ENCODE results near the gene PRCC.
A peak's percentile ranks its signal among the peaks of the same experiment; 100 is the strongest.

Gene PRCC

GRCh38 chr1:156797212-156797871 lies 30.0 kb downstream of the PRCC start:
- Histone ChIP-seq H3K27ac (ENCODE audit: low read length) (no peak overlapping the region), H3K4me3 (ENCODE audit: low read length) (no peak overlapping the region), H3K27me3 (ENCODE audit: control insufficient read depth, insufficient read depth, low read length) (no peaks in the 10 kb centered on the region), H3K4me1 (ENCODE audit: control insufficient read depth, insufficient read depth, low read length) (no peaks in the 10 kb centered on the region), H3K36me3 (ENCODE audit: control insufficient read depth, insufficient read depth, low read length) (peaks cover 24% of the 10 kb centered on the region; the same call in 1 of the 2 replicates), H3K9me3 (ENCODE audit: control insufficient read depth, insufficient read depth, low read length) (no peaks in the 10 kb centered on the region)
- no CpG with 5 or more reads among the region's 4 CpGs for WGBS (ENCODE audit: insufficient coverage, insufficient read length)
- peak; percentile 41 for DNase-seq (ENCODE audit: low read depth, low spot score)

GRCh38 chr1:156801409-156802121 lies 34.2 kb downstream of the PRCC start:
- H3K36me3 ChIP-seq (ENCODE audit: control insufficient read depth, insufficient read depth, low read length) = peaks cover 14% of the 10 kb centered on the region; the same call in 1 of the 2 replicates
- H3K4me1 ChIP-seq (ENCODE audit: control insufficient read depth, insufficient read depth, low read length) = no peaks in the 10 kb centered on the region
- no peak for DNase-seq (ENCODE audit: low read depth, low spot score)
- H3K27ac ChIP-seq (ENCODE audit: low read length) = no peak overlapping the region
- no peaks in the 10 kb centered on the region for H3K9me3 ChIP-seq (ENCODE audit: control insufficient read depth, insufficient read depth, low read length)
- no peaks in the 10 kb centered on the region for H3K27me3 ChIP-seq (ENCODE audit: control insufficient read depth, insufficient read depth, low read length)
- no CpG with 5 or more reads among the region's 7 CpGs for WGBS (ENCODE audit: insufficient coverage, insufficient read length)
- H3K4me3 ChIP-seq (ENCODE audit: low read length) = no peak overlapping the region

GRCh38 chr1:156802421-156802935 lies 35.1 kb downstream of the PRCC start:
- no peak overlapping the region for H3K4me3 ChIP-seq (ENCODE audit: low read length)
- no peaks in the 10 kb centered on the region for H3K4me1 ChIP-seq (ENCODE audit: control insufficient read depth, insufficient read depth, low read length)
- no peaks in the 10 kb centered on the region for H3K9me3 ChIP-seq (ENCODE audit: control insufficient read depth, insufficient read depth, low read length)
- no peak for DNase-seq (ENCODE audit: low read depth, low spot score)
- H3K27me3 ChIP-seq (ENCODE audit: control insufficient read depth, insufficient read depth, low read length) = no peaks in the 10 kb centered on the region
- H3K36me3 ChIP-seq (ENCODE audit: control insufficient read depth, insufficient read depth, low read length) = peaks cover 14% of the 10 kb centered on the region; the same call in 1 of the 2 replicates
- H3K27ac ChIP-seq (ENCODE audit: low read length) = no peak overlapping the region
- no CpG with 5 or more reads among the region's 8 CpGs for WGBS (ENCODE audit: insufficient coverage, insufficient read length)

- Histone ChIP-seq H3K27ac (ENCODE audit: low read length) (no peak overlapping the region), H3K36me3 (ENCODE audit: control insufficient read depth, insufficient read depth, low read length) (peaks cover 6% of the 10 kb centered on the region; the same call in 1 of the 2 replicates), H3K27me3 (ENCODE audit: control insufficient read depth, insufficient read depth, low read length) (no peaks in the 10 kb centered on the region), H3K9me3 (ENCODE audit: control insufficient read depth, insufficient read depth, low read length) (no peaks in the 10 kb centered on the region), H3K4me3 (ENCODE audit: low read length) (no peak overlapping the region), H3K4me1 (ENCODE audit: control insufficient read depth, insufficient read depth, low read length) (no peaks in the 10 kb centered on the region)
- DNase-seq (ENCODE audit: low read depth, low spot score) = no peak
- no CpG with 5 or more reads among the region's 13 CpGs for WGBS (ENCODE audit: insufficient coverage, insufficient read length)
Observed at GRCh38 chr1:156803086-156803851, 35.9 kb downstream of the PRCC start.

GRCh38 chr1:156804026-156804425 lies 36.7 kb downstream of the PRCC start:
- Histone ChIP-seq H3K9me3 (ENCODE audit: control insufficient read depth, insufficient read depth, low read length) (no peaks in the 10 kb centered on the region), H3K4me3 (ENCODE audit: low read length) (no peak overlapping the region), H3K27ac (ENCODE audit: low read length) (no peak overlapping the region), H3K36me3 (ENCODE audit: control insufficient read depth, insufficient read depth, low read length) (peaks cover 5% of the 10 kb centered on the region; the same call in 1 of the 2 replicates), H3K4me1 (ENCODE audit: control insufficient read depth, insufficient read depth, low read length) (no peaks in the 10 kb centered on the region), H3K27me3 (ENCODE audit: control insufficient read depth, insufficient read depth, low read length) (no peaks in the 10 kb centered on the region)
- no CpG with 5 or more reads among the region's 3 CpGs for WGBS (ENCODE audit: insufficient coverage, insufficient read length)
- DNase-seq (ENCODE audit: low read depth, low spot score) = no peak

- DNase-seq (ENCODE audit: low read depth, low spot score) = no peak
- Histone ChIP-seq H3K27me3 (ENCODE audit: control insufficient read depth, insufficient read depth, low read length) (no peaks in the 10 kb centered on the region), H3K27ac (ENCODE audit: low read length) (no peak overlapping the region), H3K9me3 (ENCODE audit: control insufficient read depth, insufficient read depth, low read length) (no peaks in the 10 kb centered on the region), H3K4me1 (ENCODE audit: control insufficient read depth, insufficient read depth, low read length) (no peaks in the 10 kb centered on the region), H3K4me3 (ENCODE audit: low read length) (no peak overlapping the region), H3K36me3 (ENCODE audit: control insufficient read depth, insufficient read depth, low read length) (peaks cover 5% of the 10 kb centered on the region; the same call in 1 of the 2 replicates)
- no CpG with 5 or more reads among the region's 6 CpGs for WGBS (ENCODE audit: insufficient coverage, insufficient read length)
Observed at GRCh38 chr1:156804572-156805243, 37.4 kb downstream of the PRCC start.

- Histone ChIP-seq H3K4me3 (ENCODE audit: low read length) (no peak overlapping the region), H3K4me1 (ENCODE audit: control insufficient read depth, insufficient read depth, low read length) (no peaks in the 10 kb centered on the region), H3K36me3 (ENCODE audit: control insufficient read depth, insufficient read depth, low read length) (0 out of 2 replicates have a peak, but pooled peaks cover 3% of the 10 kb centered on the region), H3K27me3 (ENCODE audit: control insufficient read depth, insufficient read depth, low read length) (no peaks in the 10 kb centered on the region), H3K27ac (ENCODE audit: low read length) (no peak overlapping the region), H3K9me3 (ENCODE audit: control insufficient read depth, insufficient read depth, low read length) (no peaks in the 10 kb centered on the region)
- no peak for DNase-seq (ENCODE audit: low read depth, low spot score)
- WGBS (ENCODE audit: insufficient coverage, insufficient read length) = no CpG with 5 or more reads among the region's 3 CpGs
Observed at GRCh38 chr1:156805766-156806511, 38.6 kb downstream of the PRCC start.

GRCh38 chr1:156806512-156807440 lies 39.4 kb downstream of the PRCC start:
- WGBS (ENCODE audit: insufficient coverage, insufficient read length) = no CpG with 5 or more reads among the region's 7 CpGs
- H3K4me1 ChIP-seq (ENCODE audit: control insufficient read depth, insufficient read depth, low read length) = no peaks in the 10 kb centered on the region

GRCh38 chr1:156807627-156808026 lies 40.3 kb downstream of the PRCC start:
- no peak for DNase-seq (ENCODE audit: low read depth, low spot score)
- H3K27ac ChIP-seq (ENCODE audit: low read length) = no peak overlapping the region
- H3K9me3 ChIP-seq (ENCODE audit: control insufficient read depth, insufficient read depth, low read length) = no peaks in the 10 kb centered on the region
- no CpG with 5 or more reads among the region's 2 CpGs for WGBS (ENCODE audit: insufficient coverage, insufficient read length)
- H3K4me3 ChIP-seq (ENCODE audit: low read length) = no peak overlapping the region
- no peaks in the 10 kb centered on the region; the same call in 1 of the 2 replicates for H3K27me3 ChIP-seq (ENCODE audit: control insufficient read depth, insufficient read depth, low read length)
- H3K4me1 ChIP-seq (ENCODE audit: control insufficient read depth, insufficient read depth, low read length) = no peaks in the 10 kb centered on the region
- no peaks in the 10 kb centered on the region for H3K36me3 ChIP-seq (ENCODE audit: control insufficient read depth, insufficient read depth, low read length)

More at GRCh38 chr1:156806512-156807440, 39.4 kb downstream of the PRCC start:
- Histone ChIP-seq H3K9me3 (ENCODE audit: control insufficient read depth, insufficient read depth, low read length) (no peaks in the 10 kb centered on the region), H3K36me3 (ENCODE audit: control insufficient read depth, insufficient read depth, low read length) (no peaks in the 10 kb centered on the region), H3K27me3 (ENCODE audit: control insufficient read depth, insufficient read depth, low read length) (no peaks in the 10 kb centered on the region), H3K27ac (ENCODE audit: low read length) (no peak overlapping the region), H3K4me3 (ENCODE audit: low read length) (no peak overlapping the region)
- no peak for DNase-seq (ENCODE audit: low read depth, low spot score)

Measured in iPS DF 6.9 (cell line).